Putamen (tissue), 1 donor: Measurements from ENCODE around the gene C12orf76.
A peak's percentile ranks its signal among the peaks of the same experiment; 100 is the strongest.
"Not testable (repeated sequence)": the region's sequence is repeated elsewhere in the genome, so short reads cannot be mapped to it uniquely, and the experiment has no call there.

ENCODE experiments used
- DNase-seq: peaks from one replicate; pipeline ENCODE4 v3.0.0-alpha.2; 2016; ENCODE audit warnings: low spot score

Gene C12orf76

GRCh38 chr12:110023059-110023980 is 25.0 kb downstream of the C12orf76 start:
- no peak for DNase-seq

- no peak for DNase-seq
Measured at GRCh38 chr12:110020956-110021355, 27.4 kb downstream of the C12orf76 start.

- no peak for DNase-seq
Measured at GRCh38 chr12:110015132-110015531, 33.2 kb downstream of the C12orf76 start.

- no peak for DNase-seq
Measured at GRCh38 chr12:110012659-110013058, 35.7 kb downstream of the C12orf76 start.

GRCh38 chr12:110012137-110012536 is 36.2 kb downstream of the C12orf76 start:
- DNase-seq = no peak

- no peak for DNase-seq
Measured at GRCh38 chr12:110010853-110011723, 37.2 kb downstream of the C12orf76 start.

GRCh38 chr12:110008681-110009398 is 39.5 kb downstream of the C12orf76 start:
- DNase-seq = not testable (repeated sequence)

GRCh38 chr12:110007881-110008280 is 40.4 kb downstream of the C12orf76 start:
- no peak for DNase-seq

GRCh38 chr12:110006115-110006514 is 42.2 kb downstream of the C12orf76 start:
- no peak for DNase-seq

GRCh38 chr12:110005319-110005973 is 42.9 kb downstream of the C12orf76 start:
- no peak for DNase-seq

GRCh38 chr12:110004598-110004997 is 43.7 kb downstream of the C12orf76 start:
- peak; percentile 70 for DNase-seq

GRCh38 chr12:110002676-110003515 is 45.4 kb downstream of the C12orf76 start:
- no peak for DNase-seq

GRCh38 chr12:110001596-110001995 is 46.7 kb downstream of the C12orf76 start:
- DNase-seq = no peak

- DNase-seq = no peak
Measured at GRCh38 chr12:109999983-110000505, 48.3 kb downstream of the C12orf76 start.

- DNase-seq = no peak
Measured at GRCh38 chr12:109999649-109999971, 48.7 kb downstream of the C12orf76 start.

- peak; percentile 95 for DNase-seq
Measured at GRCh38 chr12:109998904-109999648, 49.2 kb downstream of the C12orf76 start, which contains the start of gene ANKRD13A. Gene ANKRD13A, plus strand, starts transcription at chr12:109999430. Its CDS starts 259 bp downstream, at chr12:109999689.

- no peak for DNase-seq
Measured at GRCh38 chr12:109998241-109998903, 50.0 kb downstream of the C12orf76 start.

- DNase-seq = no peak
Measured at GRCh38 chr12:109997393-109997792, 50.9 kb downstream of the C12orf76 start.

GRCh38 chr12:109996483-109996853 is 51.9 kb downstream of the C12orf76 start:
- DNase-seq = no peak
